SK-N-SH (cell line): ENCODE measurements around the gene CADM2.

Source experiments
- CTCF ChIP-seq: fragments of 200-600 bp; sonication (generic); IDR thresholded peaks from 2 replicates; pipeline ENCODE4 v1.6.1; 2017; ENCODE audit warnings: antibody characterized with exemption, mild to moderate bottlenecking, moderate library complexity
- POLR2AphosphoS5 ChIP-seq: IDR thresholded peaks from 2 replicates; pipeline ENCODE4 v1.6.1; 2012; ENCODE audit warnings: low read depth, low read length

DNA sequence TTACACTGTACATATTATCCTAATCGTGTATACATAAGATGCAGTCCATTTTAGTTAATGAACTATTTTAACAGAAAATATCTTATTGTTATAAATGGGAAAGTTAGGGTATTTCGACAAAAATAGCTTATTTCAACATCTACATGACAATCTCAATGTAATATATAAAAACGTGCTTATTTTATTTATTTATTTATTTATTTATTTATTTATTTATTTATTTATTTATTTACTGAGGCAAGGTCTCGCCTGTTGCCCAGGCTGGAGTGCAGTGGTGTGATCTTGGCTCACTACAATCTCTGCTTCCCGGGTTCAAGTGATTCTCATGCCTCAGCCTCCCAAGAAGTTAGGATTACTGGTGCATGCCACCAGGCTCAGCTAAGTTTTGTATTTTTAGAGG, 614.2 kb downstream of the CADM2 start:
- TF ChIP-seq CTCF (no peak), POLR2AphosphoS5 (no peak)
